DOHH2 (cell line): ENCODE data around the gene BMPER.

Experiments used
- EZH2phosphoT487 ChIP-seq: fragments of 200-600 bp; sonication (generic); IDR thresholded peaks from 2 replicates; pipeline ENCODE4 v1.6.1; 2017; ENCODE audit warnings: borderline replicate concordance, mild to moderate bottlenecking, antibody characterized with exemption, low read length, moderate library complexity, mixed read lengths
- TF ChIP-seq, protein P1 (sequence below): fragments of 200-600 bp; sonication (generic); IDR thresholded peaks from one replicate; pipeline ENCODE4 v1.5.1; 2014; ENCODE audit warnings: antibody characterized with exemption, mild to moderate bottlenecking, low read depth, low read length; ENCODE audit not compliant: poor library complexity, severe bottlenecking

GRCh38 chr7:33946094-33946699, 40.9 kb downstream of the BMPER start:
- TF ChIP-seq, protein P1, sequence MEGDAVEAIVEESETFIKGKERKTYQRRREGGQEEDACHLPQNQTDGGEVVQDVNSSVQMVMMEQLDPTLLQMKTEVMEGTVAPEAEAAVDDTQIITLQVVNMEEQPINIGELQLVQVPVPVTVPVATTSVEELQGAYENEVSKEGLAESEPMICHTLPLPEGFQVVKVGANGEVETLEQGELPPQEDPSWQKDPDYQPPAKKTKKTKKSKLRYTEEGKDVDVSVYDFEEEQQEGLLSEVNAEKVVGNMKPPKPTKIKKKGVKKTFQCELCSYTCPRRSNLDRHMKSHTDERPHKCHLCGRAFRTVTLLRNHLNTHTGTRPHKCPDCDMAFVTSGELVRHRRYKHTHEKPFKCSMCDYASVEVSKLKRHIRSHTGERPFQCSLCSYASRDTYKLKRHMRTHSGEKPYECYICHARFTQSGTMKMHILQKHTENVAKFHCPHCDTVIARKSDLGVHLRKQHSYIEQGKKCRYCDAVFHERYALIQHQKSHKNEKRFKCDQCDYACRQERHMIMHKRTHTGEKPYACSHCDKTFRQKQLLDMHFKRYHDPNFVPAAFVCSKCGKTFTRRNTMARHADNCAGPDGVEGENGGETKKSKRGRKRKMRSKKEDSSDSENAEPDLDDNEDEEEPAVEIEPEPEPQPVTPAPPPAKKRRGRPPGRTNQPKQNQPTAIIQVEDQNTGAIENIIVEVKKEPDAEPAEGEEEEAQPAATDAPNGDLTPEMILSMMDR, result no peak
- TF ChIP-seq EZH2phosphoT487, result no peak
